Epidermal melanocyte (primary cell): ENCODE data around the gene BIRC7.
"Not testable (repeated sequence)": the region's sequence is repeated elsewhere in the genome, so short reads cannot be mapped to it uniquely, and the experiment has no call there.

Source experiments
- DNase-seq: peaks from one replicate; pipeline ENCODE4 v3.0.0; 2011; ENCODE audit warnings: low spot score; ENCODE audit not compliant: insufficient read length

The BIRC7 gene

DNA sequence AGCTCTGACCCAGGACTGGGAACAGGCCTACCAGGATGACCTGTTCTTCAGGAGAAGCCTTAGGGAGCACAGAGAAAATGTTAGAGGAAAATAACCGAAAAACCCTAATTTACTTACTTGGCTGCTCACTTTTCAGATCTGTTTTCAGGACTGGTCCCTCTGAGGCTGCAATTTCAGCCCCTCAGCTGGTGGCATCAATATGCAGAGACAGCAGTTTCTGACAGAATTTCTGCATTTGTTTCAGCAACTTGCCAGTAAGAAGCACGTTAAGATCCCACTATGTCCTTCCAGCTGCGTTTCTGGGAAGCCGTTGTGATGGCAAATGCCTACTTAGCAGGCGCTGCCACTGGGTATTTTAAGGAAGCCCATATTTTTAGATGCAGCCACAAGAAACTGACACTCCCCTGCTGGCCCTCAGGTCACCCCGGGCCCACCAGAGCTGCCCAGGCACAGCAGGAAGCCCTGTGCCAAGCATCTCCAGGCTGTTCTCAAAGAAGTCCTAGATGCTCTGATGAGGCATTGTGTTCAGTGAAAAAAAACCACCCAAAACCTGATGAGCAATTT, 27.3 kb upstream of the BIRC7 start:
- DNase-seq, result no peak

DNA sequence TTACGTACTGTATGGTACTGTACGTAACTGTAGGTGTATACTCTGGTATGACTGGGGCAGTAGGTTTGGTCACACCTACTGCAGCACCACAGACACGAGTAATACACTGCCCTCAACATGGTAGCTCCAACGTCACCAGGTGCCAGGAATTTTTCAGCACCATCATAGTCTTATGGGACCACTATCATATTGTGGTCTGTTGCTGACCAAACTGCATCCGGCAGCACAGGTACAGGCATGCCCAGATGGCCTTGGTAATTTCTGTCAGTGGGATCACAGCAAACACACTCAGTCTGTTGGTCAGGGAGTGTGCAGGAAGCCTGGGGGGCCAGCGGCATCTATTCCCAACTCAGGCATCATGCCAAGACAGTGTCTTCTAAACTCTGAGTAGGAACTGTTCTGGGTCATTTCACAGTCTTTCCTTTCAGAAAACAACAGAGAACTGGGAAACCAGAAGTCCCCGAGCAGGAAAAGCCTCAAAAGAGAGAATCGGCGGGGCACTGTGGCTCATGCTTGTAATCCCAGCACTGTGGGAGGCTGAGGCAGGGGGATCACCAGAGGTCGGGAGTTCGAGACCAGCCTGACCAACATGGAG, 25.6 kb upstream of the BIRC7 start:
- DNase-seq, result no peak

DNA sequence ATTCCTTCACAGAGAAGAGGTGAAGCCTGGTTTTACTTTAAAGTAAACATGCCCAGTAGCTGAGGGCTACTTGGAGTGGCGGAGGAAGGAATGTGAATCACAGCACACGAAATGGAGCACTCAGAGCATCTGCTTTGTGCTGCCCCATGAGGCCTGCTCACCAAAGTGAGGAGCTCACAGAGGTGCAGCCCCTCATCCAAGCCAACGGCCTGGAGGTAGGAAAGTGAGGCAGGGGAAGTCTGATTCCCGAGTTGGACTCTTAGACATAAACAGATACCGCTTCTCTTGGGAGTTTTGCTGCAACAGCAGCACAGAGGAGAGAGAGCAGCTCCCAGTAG, 23.3 kb upstream of the BIRC7 start:
- DNase-seq, result no peak

DNA sequence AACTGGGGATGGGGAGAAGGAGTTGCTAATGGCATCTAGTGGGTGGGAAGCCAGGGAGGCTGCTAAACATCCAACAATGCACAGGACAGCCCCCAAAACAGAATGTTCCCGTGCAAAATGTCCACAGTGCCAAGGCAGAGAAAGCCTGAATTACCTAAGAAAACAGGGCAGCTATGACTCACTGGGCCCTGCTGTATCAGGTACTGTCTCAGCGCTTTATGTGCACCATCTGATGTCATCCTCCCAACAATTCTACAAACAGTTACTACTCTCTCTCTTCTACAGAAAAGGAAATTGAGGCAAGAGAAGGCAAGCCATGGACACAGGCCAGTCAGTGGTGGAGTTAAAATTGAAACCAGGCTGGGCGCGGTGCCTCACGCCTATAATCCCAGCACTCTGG, 22.9 kb upstream of the BIRC7 start:
- no peak for DNase-seq

DNA sequence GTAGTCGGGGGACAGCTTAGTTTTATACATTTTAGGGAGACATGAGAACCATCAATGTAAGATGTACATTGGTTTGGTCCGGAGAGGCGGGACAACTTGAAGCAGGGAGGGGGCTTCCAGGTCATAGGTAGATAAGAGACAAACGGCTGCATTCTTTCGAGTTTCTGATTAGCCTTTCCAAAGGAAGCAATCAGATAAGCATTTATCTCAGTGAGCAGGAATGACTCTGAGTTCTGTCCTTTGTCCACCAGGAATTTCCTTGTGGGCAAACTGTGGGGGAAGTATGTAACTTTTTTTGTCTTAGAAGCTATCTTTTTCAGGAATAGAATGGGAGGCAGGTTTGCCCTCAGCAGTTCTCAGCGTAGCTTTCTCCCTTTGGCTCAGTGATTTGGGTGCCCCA, 21.2 kb upstream of the BIRC7 start:
- DNase-seq, result no peak

DNA sequence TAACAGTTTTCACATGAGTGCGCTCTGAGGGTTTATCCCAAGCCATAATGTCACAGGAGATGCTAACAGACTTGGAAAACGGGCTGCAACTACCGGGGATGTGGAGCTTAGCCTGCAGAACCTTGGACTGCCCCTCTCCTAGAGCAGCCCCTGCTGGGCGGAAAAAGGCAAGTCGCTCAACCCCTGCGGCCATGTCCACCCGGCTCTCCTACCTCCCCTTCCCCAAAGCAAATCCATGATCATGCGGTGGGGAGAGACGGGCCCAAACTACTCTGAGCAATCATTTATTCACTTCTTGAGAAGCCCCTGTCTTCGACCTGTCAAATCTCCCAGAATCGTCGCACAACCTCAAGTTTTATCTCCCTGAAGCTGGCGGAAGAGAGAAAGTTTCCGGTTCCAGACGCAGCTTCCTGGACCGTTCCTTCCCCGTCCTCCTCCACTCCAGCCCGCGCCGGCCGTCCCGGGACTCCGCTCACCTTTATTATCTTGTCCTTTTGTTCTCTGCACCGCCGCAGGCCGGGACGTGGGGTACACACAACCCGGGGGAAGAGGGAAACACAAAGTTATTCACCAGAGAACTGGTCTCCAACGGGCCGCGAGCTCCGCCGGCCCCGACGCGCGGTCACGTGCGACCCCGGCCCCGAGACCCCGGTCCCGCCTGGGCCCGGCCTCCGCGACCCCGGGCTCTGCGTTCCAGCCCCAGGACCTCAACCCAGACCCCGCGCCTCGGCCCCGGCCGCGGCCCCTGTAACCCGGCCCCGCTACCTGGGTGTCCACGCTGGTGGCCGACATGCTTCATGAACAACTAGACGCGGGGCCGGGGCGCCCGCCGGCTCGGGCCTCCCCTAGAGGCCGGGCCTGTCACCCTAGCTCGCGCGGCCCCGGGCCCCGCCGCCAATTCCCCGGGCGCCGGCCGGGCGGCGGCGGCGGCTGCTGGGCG, 20.3 kb upstream of the BIRC7 start:
- peak; percentile 81 for DNase-seq

DNA sequence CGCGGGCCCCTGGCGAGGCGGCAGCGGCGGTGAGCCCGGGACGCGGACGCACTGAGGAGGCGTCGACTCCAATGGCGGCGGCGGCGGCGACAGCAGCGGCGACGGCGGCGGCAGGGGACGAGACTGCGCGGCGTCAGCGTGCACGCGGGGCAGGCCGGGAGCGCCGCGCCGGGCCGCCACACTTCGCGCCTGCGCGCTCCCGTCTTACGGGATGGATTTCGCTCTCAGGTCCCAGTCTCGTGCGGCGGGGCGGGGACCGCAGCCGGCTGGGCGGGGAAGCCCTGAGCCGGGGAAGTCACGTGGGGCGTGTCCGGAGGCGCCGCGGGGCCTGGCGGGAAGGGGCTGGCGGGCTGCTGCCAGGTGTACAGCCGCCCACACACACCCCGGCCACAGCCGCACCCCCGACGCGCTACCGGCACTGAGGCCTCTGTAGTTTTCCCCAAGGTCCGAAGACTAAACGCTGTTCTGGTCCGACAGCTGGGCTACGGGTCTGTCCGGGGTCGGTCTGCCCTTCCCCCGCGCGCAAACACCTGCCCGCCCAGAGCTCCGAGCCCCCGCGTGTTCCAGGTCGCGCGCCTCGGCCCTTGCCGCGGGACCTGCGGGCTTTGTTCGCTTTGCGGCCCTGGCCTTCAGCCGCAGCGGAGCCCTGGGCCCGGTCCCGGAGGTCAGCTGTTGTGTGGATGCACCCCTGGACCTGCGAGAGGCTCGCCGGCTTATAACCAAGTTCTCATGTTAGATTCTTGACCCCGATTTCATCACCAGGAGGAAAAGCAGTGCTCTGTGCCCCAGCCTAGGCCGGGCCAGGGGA, 19.5 kb upstream of the BIRC7 start, which contains the start of gene YTHDF1:
Gene YTHDF1, minus strand, starts transcription at position 91 of the 808 bp plus-strand sequence. CDS start 239 bp downstream, outside the sequence.
- peak; percentile 98 for DNase-seq

DNA sequence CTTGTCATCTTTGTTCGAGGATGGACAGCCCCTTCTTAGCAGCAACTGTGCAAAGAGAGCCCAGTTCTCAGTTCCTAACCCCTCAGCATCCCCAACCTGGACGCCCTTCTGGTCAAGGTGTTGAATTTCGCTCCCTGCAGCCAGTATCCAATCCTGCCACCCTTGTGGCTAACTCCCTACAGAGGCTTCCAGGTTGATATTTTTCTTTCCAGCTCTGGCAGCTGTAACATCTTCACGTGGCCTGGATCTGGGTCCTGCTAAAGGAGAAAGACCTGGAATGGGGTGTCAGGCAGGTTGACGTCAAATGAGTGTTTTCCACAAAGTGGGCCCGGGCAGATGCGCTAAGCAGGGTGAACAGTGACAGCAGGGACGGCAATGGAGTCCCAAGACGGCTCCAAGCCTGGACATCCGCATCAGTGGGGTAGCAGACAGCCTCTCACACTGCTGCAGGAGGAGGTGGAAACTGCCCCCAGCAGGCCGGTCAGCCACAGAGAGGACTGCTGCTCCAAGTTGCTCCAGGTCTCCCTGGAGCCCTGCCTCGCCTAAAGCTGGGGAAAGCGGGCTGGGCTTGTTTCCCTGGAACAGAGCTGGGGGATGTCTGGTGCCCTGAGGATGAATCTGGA, 18.7 kb upstream of the BIRC7 start:
- no peak for DNase-seq

DNA sequence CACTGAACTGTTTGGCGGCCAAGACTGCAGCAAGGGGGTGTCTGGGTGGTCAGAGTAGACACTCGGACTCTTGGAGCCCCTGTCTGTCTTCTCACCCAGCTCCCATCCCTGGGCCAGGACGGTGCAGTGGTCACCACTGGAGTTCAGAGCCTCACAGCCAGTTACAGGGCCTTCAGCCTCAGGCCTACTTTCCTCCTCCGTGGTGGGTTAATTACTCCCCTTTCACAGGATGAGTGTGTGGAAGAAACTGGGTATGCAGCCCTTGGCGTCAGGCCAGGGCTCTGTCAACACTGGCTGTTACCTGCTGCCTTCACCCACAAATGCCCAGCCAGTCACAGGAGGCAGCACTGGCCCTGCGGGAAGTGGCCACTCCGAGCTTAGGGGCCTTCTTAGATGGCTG, 18.0 kb upstream of the BIRC7 start:
- no peak for DNase-seq

DNA sequence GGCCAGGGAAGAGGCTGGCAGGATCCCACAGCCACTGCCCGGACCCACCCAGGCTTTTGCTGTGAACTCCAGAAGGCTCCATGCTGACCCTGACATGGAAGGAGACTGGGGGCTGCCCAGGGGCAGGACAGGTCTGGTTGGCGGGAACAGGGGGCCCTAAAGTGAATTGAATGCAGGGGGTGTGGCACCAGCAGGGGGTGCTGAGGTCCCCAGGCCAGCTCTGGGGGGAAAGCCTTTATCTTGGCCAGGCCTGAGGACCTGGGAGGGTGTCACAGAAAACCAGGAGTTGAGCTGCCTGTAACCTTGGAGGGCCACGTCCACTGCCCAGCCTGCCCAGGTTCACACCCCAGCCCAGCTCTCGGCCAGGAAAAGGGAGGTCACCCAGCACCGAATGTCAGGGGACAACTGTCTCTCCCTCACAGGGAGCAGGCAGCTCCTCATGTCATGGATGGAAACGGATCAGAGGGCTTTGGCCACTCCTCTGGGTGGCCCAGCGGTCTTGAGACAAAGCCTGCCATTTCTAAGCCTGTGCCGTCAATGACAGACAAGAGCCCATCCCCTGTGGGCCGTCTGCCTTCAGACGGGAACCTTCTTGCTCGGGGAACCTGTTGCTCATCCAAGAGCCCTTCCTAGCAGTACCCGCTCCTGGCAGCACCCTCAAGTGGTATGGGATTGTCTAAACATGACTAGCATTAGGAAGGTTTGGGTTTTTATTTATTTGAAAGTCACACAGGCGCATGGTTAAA, 16.8 kb upstream of the BIRC7 start:
- no peak for DNase-seq

DNA sequence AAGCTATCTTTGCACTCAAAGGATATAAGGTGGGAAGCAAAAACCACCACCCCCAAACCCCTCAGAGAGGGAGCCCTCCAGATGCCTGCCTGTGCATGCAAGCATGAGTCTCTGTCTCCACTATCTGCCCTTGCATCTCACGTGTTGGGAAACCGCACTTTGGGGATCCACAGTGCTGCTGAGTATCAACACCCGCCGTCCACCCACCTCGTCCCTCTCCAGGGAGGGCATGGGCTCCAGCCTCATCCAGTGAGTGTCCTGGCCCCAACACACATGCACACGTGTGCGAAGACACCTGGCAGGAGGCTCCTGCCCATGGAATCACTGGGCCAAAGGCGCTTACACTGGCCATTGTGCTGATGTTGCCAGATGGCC, 16.3 kb upstream of the BIRC7 start:
- DNase-seq, result no peak

DNA sequence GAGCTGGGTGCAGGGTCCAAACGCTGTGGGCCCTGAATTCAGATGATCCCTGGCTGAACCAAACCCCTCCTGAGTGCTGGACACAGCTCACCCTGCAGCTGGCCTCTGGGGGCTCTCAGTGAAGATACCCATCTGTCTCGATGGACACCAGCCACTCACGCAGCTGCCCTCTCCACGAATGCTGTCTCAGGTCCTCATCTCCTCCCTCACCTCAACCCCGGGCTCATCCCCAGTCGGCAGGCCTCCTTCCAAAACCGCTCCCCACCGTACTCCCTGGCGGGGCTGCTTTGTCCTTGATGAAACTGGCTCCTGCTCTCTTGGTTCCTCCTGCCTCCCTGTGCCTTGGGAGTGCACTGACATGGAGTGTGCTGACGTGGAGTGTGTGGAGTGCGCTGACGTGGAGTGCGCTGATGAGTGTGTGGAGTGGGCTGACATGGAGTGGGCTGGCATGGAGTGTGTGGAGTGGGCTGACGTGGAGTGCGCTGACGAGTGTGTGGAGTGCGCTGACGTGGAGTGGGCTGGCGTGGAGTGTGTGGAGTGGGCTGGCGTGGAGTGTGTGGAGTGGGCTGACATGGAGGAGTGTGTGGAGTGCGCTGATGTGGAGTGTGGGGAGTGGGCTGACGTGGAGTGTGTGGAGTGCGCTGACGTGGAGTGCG, 15.7 kb upstream of the BIRC7 start:
- no peak for DNase-seq

DNA sequence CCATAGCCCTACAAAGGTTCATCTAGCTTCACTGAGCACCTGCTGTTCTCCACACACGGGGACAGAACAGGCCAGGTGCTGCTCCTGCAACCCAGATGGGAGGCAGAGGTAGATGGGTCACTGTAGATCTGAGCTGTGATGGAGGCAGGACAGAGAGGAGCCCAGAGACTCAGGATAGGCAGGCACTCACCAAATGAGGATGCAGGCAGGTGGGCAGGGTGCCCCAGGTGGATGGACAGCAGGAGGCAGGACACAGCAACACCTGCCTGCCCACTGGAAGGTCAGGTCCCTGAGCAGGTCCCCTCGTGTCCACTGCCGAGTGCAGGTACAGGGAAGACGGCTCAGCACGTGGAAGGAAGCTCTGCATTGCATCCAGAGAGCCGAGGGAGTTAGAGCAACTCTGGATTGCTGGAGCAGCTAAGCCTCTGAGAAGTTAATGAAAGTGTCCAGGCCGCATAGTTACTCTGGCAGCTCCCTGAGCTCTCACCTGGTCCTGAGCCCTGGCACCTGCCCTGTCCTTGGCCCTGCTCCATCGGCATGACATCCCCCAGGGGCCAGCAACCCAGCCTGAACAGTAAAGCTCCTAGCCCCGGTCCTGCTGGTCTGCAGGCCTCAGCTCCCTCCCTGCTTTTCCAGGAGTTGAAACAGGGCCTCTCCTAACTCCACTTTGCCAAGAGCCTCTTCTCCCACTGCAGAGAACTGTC, 14.9 kb upstream of the BIRC7 start:
- no peak for DNase-seq

DNA sequence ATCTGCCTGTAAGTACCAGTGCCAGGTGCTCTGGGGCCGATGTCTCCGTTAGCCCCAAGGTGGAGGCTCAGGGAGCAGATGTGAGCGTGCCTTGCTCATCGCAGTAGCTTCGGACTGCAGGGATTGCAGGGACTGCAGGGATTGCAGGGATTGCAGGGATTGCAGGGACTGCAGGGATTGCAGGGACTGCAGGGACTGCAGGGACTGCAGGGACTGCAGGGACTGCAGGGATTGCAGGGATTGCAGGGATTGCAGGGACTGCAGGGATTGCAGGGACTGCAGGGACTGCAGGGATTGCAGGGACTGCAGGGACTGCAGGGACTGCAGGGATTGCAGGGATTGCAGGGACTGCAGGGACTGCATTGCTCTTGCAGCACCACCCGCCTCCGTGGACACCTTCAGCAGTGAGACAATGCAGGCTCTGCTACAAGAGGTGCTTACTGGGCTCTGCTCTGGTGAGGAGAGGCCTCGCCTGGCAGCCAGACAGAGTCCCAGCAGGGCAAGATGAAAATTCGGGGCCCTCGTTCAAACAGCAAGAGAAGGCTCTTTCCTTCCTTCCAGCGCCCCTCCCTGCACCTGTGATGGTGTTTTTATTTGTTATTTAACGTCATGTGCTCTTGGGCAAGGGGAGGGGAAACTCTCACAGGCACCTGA, 14.2 kb upstream of the BIRC7 start:
- not testable (repeated sequence) for DNase-seq

DNA sequence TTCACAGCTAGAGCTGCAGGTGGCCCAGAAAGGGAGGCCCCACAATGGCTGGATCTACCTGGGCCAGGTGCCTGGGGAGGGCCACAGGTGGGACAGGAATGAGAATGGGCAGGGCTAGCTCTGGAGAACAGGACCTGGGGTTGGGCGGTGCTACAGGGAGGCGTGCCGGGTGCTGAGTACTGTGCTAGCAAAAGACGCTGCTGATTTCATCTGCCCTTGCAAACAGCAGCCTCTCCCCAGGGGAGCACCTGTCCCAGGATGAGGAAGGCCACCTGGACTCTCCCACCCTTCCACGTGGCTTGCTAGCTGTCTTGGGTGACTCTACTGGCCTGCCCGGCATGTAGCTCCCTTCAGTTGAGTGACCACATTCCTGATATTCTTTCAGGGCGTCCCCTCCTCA, 13.2 kb upstream of the BIRC7 start:
- no peak for DNase-seq

DNA sequence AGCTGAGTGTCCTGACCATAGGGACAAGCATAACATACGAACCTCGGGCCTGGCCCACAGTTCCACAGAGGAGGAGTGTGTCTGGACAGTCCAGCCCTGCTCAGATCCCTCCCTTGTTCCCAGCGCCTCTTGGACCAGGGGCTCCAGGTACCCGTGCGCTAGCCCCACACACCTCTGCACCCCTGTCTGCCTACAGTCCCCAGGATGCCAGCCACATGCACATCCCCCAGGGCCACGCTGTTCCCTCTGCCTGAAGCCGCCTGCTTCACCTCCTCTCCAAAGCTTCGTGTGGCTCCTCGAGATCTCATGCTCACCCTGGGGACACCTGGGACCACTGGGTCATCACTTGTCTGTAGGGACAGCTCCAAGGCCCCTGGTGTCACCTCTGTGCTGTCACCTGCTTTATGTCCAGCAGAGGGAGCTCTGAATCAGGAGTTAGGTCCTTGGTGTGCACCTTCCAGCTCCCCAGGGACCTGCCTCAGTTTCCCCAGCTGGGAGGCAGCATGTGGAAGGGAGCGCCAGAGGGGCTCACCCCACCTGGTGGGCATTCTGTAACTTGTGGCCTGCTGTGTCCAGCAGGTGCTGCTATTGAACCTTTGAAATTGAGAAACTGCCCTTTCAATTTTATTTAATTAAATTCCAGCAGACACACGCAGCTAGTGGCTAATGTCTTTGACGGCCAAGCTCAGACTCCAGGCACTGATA, 12.4 kb upstream of the BIRC7 start:
- no peak for DNase-seq

DNA sequence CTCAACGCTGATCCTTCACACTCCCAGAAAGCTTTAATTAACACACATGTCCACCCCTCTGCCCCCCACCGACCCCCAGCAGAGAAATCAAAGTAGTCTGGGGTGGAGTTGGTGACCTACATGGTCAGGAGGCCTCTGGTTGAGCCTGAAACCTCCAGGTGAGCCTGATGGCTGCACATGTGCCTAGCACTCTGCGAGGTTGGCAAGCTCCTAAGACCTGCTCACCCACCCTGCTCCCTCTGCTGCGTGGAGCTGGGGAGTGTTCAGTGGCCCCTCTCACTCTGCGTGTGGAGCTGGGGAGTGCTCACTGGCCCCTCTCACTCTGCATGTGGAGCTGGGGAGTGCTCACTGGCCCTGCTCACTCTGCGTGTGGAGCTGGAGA, 11.9 kb upstream of the BIRC7 start:
- no peak for DNase-seq

DNA sequence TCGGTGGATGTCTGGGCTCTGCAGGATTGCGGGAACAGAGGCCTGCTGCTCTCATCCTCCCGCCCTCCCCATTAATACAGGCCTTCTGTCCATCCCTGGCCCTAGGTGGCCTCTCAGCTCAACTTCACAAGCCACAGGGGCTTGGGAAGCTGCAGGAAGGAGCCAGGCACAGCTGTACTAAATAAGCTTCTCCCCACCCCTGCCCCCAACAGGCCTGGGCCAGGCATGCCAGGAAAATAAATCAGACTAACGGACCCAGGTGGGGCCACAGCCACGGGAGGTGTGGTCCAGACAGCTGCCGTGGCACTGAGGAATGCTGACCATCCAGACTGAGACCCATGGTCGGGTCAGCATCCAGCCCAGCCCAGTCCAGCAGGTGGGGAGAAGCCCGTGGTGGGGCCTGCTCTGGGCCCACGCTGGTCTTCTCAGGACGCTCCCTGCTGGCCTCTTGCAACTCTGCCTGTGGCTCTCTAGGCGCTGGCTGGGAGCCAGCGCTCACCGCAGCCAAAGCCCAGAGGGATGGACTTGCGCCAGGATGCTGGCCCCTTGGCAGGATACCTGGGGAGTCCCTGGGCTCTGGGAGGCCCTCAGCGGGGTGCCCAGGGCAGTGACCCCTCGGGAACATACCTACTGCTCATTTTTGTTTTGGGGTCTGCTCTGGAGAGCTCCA, 11.2 kb upstream of the BIRC7 start:
- DNase-seq, result no peak
